Stomach smooth muscle (tissue), 2 donors: ENCODE measurements around the gene S100A12.
"Not testable (repeated sequence)": the region's sequence is repeated elsewhere in the genome, so short reads cannot be mapped to it uniquely, and the experiment has no call there.

Experiments
- H3K27ac ChIP-seq: one replicate; pipeline ENCODE4 v1.7.0; 2013; ENCODE audit warnings: mild to moderate bottlenecking, low read length, inconsistent platforms
- H3K27me3 ChIP-seq, 2 donors: one replicate each; pipeline ENCODE4 v1.7.0; 2013; ENCODE audit warnings: low read length in 2 of 2; ENCODE audit not compliant: insufficient read depth in 2 of 2, control insufficient read depth in 1 of 2
- H3K36me3 ChIP-seq, 2 donors: one replicate each; pipeline ENCODE4 v1.7.0; 2013; ENCODE audit warnings: low read length in 2 of 2; ENCODE audit not compliant: control insufficient read depth in 2 of 2, insufficient read depth in 2 of 2
- H3K4me1 ChIP-seq: one replicate; pipeline ENCODE4 v1.7.0; 2013; ENCODE audit warnings: low read length; ENCODE audit not compliant: control insufficient read depth, insufficient read depth
- H3K4me3 ChIP-seq, 2 donors: one replicate each; pipeline ENCODE4 v1.7.0; 2013; ENCODE audit warnings: low read length in 2 of 2
- H3K9ac ChIP-seq, 2 donors: one replicate each; pipeline ENCODE4 v1.7.0; 2013; ENCODE audit warnings: low read length in 2 of 2, mild to moderate bottlenecking in 1 of 2
- H3K9me3 ChIP-seq, 2 donors: one replicate each; pipeline ENCODE4 v1.7.0; 2013; ENCODE audit warnings: low read length in 2 of 2; ENCODE audit not compliant: control insufficient read depth in 2 of 2
- donor health status: healthy.
- donor health status: Pancreatic carcinoma.

S100A12 gene

GRCh38 chr1:153349363-153350320, 25.8 kb downstream of the S100A12 start:
- H3K36me3 ChIP-seq: no peaks in the 10 kb centered on the region
- H3K9me3 ChIP-seq: no peaks in the 10 kb centered on the region
- H3K9ac ChIP-seq: no peak overlapping the region
- peaks cover 4 to 18% of the 10 kb centered on the region in 2 donors for H3K27me3 ChIP-seq
- H3K4me3 ChIP-seq: no peak overlapping the region
- no peaks in the 10 kb centered on the region for H3K4me1 ChIP-seq
- H3K27ac ChIP-seq: no peak overlapping the region

- Histone ChIP-seq H3K4me1 (no peaks in the 10 kb centered on the region), H3K27ac (no peak within 1 kb of the TSS), H3K4me3 (no peak within 1 kb of the TSS), H3K36me3 (no peaks in the 10 kb centered on the region), H3K9ac (no peak within 1 kb of the TSS), H3K9me3 (no peaks in the 10 kb centered on the region), H3K27me3 (peaks cover 4 to 20% of the 10 kb centered on the region in 2 donors)
These were observed 26.7 kb downstream of the S100A12 start, which contains the start of gene PGLYRP4 for GRCh38 chr1:153348511-153349362. Gene PGLYRP4 (minus strand): TSS chr1:153348841. CDS start chr1:153347932, 909 bp downstream.

- Histone ChIP-seq H3K9me3 (no peaks in the 10 kb centered on the region), H3K36me3 (no peaks in the 10 kb centered on the region), H3K27ac (no peak overlapping the region), H3K27me3 (peaks cover 4 to 17% of the 10 kb centered on the region in 2 donors), H3K4me3 (no peak overlapping the region), H3K9ac (no peak overlapping the region), H3K4me1 (no peaks in the 10 kb centered on the region)
These were observed 27.6 kb downstream of the S100A12 start for GRCh38 chr1:153347856-153348255.

GRCh38 chr1:153347049-153347448, 28.4 kb downstream of the S100A12 start:
- H3K36me3 ChIP-seq, H3K9ac ChIP-seq, H3K27ac ChIP-seq, H3K4me1 ChIP-seq, H3K4me3 ChIP-seq, H3K9me3 ChIP-seq: not testable (repeated sequence)
- H3K27me3 ChIP-seq: peaks cover 4 to 17% of the 10 kb centered on the region in 2 donors

- Histone ChIP-seq H3K4me3 (no peak overlapping the region), H3K27me3 (peaks cover 4 to 17% of the 10 kb centered on the region in 2 donors), H3K36me3 (no peaks in the 10 kb centered on the region), H3K4me1 (no peaks in the 10 kb centered on the region), H3K9me3 (no peaks in the 10 kb centered on the region), H3K27ac (no peak overlapping the region), H3K9ac (no peak overlapping the region)
These were observed 29.2 kb downstream of the S100A12 start for GRCh38 chr1:153346077-153346723.

- no peak overlapping the region for H3K4me3 ChIP-seq
- no peaks in the 10 kb centered on the region for H3K36me3 ChIP-seq
- no peak overlapping the region for H3K27ac ChIP-seq
- peaks cover 4 to 17% of the 10 kb centered on the region in 2 donors for H3K27me3 ChIP-seq
- no peaks in the 10 kb centered on the region for H3K9me3 ChIP-seq
- H3K4me1 ChIP-seq: no peaks in the 10 kb centered on the region
- H3K9ac ChIP-seq: no peak overlapping the region
These were observed 30.0 kb downstream of the S100A12 start for GRCh38 chr1:153345187-153346076.

GRCh38 chr1:153344718-153345025, 30.7 kb downstream of the S100A12 start:
- no peaks in the 10 kb centered on the region for H3K9me3 ChIP-seq
- no peak overlapping the region for H3K27ac ChIP-seq
- no peak overlapping the region for H3K4me3 ChIP-seq
- peaks cover 8 to 15% of the 10 kb centered on the region in 2 donors for H3K27me3 ChIP-seq
- no peaks in the 10 kb centered on the region for H3K36me3 ChIP-seq
- H3K9ac ChIP-seq: no peak overlapping the region
- no peaks in the 10 kb centered on the region for H3K4me1 ChIP-seq

GRCh38 chr1:153343811-153344717, 31.4 kb downstream of the S100A12 start:
- Histone ChIP-seq H3K27me3 (peaks cover 6 to 15% of the 10 kb centered on the region in 2 donors), H3K27ac (no peak overlapping the region), H3K9ac (no peak overlapping the region), H3K9me3 (no peaks in the 10 kb centered on the region), H3K4me3 (no peak overlapping the region), H3K36me3 (no peaks in the 10 kb centered on the region), H3K4me1 (no peaks in the 10 kb centered on the region)

- Histone ChIP-seq H3K4me1 (no peaks in the 10 kb centered on the region), H3K27me3 (peaks cover 4 to 11% of the 10 kb centered on the region in 2 donors), H3K36me3 (no peaks in the 10 kb centered on the region), H3K9ac (no peak overlapping the region), H3K4me3 (no peak overlapping the region), H3K27ac (no peak overlapping the region), H3K9me3 (no peaks in the 10 kb centered on the region)
These were observed 32.3 kb downstream of the S100A12 start for GRCh38 chr1:153343040-153343681.
